Fibroblast of peridontal ligament (primary cell): Measurements from ENCODE around the gene OGG1.

Source experiments
- DNase-seq: peaks from one replicate; pipeline ENCODE4 v3.0.0-alpha.2; 2010; ENCODE audit errors: extremely low read depth

The OGG1 gene

DNA sequence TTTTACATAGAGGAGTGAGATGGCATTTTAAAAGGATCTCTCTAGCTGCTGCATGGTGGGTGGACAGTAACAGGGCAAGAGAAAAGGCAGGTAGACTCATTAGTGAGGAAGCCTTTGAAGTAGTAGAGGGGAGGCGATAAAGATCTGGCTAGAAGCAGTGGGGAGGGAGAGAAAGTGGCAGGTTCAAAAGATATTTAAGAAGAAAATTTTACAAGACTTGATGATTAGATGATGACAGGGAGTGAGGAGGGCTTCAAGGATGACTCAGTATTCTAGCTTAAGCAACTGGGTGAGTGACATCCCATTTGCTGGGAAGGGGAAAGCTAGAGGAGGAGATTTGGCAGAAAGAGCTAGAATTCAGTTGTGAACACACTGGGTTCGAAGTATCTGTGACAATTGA, 22.0 kb upstream of the OGG1 start:
- no peak for DNase-seq

DNA sequence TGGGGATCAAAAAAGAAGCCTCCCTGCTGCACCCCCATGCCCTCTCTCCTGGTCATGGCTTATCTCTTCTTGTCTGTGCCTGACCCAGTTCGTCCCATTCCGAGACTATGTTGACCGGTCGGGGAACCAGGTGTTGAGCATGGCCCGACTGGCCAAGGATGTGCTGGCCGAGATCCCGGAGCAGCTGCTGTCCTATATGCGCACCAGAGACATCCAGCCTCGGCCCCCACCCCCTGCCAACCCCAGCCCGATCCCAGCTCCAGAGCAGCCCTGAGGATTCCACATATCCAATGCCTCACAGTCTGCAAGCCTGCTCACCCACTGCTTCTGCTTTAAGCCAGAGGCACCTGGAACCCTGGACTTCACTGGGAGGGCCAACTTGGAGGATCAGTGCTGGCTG, 20.3 kb upstream of the OGG1 start:
- DNase-seq = no peak

DNA sequence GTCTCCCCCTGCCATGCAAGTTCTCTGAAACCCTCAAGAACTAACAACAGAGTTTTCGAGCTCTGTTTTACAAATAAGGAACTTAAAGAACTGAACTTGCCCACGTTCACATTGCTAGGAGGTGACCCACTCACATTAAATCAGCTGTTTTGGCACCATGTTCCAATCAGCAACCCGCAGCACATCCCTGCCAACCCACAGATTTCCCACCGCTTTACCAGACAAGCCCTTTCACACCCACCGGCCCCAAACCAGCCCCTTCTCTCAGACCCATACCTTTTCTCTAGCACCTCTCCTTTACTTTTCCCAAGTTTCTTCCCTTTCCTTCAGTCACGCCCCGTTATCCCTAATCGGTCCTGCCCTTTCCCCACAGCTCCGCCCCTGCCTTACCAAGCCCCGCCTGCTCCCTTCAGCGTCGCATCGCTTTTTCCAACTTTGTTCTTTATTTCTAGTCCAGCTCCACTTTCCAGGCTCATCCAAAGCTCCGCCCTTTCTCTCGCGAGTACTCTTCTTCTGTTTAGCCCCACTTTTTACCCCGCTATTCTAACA, 19.0 kb upstream of the OGG1 start:
- no peak for DNase-seq

DNA sequence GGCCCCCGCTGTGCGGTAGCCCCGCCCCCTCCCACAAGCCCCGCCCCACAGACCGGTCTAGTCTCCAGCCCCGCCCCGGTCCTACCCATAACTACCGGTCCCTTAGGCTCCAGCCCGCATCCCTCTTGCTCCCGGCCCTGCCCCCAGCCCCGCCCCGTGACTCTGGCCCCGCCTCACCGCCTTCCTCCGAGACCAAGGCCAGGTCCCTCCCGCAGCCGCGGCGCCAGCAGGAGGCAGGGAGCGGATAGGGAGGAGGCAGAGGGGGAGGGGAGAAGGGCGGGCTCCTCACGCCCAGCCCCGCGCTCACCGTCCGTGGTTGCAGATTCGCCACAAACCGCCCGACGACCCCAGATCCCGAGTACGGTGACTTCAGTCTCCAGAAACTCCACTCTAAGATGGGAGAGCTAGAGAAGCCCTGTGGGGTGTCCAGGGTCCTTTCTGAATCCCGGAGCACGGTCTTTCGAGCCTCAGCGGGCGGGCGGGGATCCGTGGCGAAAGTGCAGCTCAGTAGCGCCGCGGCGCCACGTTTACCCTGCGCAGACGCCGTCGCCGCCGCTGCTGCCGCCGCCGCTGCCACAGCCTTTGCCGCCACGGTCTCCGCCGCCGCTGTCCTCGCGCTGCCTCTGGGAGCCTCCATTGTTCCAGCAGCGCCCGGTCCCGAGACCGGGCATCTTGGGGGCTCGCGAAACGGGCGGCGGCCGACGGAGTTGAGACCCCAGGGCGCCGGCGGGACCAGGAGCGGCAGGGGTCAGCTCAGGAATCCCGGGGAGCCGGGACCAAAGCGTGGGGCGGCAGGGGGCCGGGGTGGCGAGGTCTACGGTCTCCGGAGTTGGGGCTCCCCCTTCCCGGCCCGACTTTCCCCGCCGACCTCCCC, 18.3 kb upstream of the OGG1 start, which contains the start of gene BRPF1:
BRPF1 (plus strand) TSS at position 530 of the 874 bp plus-strand sequence. CDS start 2,406 bp downstream, outside the sequence.
- DNase-seq = peak; percentile 98

DNA sequence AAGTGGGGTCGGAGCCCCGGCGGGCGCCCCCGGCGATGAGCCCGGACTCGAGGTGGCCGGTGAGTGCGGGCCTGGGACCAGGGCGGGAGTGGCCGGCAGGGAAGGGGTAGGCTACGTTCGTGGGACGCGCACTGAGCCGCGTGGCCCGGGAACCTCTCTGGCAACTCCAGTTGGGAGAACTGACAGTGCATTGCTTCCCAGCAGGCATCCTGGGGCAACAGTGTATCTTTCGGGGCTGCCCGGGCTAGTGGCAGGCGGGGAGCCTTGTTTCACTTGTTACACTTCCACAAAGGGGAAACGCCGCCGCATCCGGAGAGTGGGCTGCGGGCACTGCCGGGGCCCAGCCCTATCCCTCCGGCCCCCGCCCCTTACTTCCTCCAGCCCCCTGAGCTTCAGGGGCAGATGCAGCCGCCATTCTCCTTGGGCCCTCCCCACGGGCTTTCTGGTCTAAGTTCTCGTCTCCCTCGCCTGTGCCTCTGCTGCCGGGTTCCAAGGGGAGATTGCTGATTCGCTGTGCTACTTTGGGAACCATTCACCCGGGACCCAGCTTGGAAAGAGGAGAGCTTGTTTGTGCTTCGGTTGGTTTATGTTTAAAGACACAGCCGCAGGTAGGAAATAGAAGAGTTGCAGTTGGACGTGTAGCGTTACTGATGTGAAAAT, 17.5 kb upstream of the OGG1 start:
- DNase-seq = no peak

DNA sequence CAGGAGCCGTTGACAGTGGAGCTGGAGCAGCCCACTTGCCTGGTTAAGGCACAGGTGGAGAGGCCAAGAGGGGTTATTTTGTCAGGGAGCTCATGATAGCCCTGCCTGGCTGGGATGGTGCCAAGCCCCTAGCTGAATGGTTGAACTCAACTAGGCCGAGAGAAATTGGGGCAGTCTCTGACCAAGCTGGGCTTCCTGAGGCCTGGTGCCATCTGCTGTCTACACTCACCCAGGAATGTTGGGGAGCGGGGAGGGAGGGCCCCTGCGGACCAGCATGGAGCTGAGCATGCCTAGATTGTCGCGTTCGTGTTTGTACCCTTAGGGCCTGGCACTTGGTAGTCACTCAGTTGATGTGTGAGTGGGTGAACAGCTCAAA, 17.0 kb upstream of the OGG1 start:
- DNase-seq = peak; percentile 29

DNA sequence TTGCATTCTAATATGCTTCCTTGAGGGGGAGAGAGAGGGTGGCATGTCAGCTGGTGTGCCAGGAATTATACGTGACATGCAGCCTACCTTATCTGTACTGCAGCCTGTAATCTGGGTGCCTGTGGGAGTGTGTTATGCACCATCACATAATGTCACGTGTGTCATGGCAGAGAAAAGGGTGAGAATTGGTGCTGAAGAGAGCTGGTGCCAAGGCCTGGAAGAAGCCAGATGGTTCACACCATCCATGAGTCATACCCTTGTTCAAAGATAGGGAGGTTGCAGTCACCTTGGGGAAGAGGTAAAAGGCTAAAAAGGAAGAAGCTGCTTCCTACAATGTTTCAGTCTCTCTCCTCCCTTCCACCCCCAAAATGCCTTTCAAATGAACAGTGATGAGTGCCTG, 12.9 kb upstream of the OGG1 start:
- DNase-seq = no peak

DNA sequence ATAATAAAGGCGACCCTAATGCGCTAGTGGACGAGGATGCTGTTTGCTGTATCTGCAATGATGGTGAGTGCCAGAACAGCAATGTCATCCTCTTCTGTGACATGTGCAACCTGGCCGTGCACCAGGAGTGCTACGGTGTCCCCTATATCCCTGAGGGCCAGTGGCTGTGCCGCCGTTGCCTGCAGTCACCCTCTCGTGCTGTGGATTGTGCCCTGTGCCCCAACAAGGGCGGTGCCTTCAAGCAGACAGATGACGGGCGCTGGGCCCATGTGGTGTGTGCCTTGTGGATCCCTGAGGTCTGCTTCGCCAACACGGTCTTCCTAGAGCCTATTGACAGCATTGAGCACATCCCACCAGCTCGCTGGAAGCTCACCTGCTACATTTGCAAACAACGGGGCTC, 10.6 kb upstream of the OGG1 start:
- DNase-seq = no peak

DNA sequence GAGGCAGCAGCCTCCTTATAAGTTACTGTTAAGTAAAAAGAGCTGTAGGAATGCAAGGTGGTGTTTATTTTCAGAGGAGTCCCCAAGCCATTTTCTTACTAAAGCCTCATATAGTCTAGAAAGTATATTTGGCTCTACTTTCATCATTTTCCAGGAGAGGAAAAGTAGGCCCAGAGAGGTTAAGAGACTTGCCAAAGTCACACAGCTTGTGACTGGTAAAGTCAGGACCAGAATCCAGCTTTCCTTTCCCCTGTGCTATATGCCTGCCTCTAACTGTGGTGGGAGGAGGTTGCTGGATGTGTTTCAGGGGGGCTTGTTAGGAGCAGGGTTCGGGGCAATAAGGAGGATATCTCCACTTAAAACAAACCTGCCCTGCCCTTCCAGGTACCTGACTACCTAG, 7.2 kb upstream of the OGG1 start:
- no peak for DNase-seq

DNA sequence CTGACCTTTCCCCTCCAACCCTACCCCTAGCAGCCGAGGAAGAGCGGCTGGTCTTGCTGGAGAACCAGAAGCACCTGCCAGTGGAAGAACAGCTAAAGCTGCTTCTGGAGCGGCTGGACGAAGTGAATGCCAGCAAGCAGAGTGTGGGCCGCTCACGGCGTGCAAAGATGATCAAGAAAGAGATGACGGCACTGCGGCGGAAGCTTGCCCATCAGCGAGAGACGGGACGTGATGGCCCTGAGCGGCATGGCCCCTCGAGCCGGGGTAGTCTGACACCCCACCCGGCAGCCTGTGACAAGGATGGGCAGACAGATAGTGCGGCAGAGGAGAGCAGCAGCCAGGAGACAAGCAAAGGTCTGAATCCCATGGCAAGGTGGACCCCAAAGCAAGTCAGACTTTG, 6.2 kb upstream of the OGG1 start:
- DNase-seq = no peak

DNA sequence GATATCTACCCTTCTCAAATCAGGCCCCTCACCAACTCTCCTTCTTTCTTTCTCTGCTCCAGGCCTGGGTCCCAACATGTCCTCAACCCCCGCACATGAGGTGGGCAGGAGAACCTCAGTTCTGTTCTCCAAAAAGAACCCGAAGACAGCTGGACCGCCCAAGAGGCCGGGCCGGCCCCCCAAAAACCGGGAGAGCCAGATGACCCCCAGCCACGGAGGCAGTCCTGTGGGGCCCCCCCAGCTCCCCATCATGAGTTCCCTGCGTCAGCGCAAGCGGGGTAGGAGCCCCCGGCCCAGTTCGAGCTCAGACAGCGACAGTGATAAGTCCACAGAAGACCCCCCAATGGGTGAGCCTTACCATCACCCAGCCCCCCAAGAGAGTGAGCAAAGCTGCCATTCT, 5.6 kb upstream of the OGG1 start:
- DNase-seq = no peak

DNA sequence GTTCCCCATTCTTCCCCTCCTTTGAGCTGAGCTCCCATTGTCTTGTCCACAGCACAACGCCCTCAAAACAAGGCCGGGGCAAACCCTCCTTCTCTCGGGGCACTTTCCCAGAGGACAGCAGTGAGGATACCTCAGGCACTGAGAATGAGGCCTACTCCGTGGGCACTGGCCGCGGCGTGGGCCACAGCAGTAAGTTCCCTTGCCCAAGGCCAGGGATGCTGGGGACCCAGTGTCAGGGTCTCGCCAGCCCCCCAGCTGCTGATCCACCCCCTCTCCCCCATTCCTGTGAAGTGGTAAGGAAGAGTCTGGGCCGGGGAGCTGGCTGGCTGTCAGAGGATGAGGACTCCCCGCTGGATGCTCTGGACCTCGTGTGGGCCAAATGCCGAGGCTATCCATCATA, 4.2 kb upstream of the OGG1 start:
- DNase-seq = no peak

DNA sequence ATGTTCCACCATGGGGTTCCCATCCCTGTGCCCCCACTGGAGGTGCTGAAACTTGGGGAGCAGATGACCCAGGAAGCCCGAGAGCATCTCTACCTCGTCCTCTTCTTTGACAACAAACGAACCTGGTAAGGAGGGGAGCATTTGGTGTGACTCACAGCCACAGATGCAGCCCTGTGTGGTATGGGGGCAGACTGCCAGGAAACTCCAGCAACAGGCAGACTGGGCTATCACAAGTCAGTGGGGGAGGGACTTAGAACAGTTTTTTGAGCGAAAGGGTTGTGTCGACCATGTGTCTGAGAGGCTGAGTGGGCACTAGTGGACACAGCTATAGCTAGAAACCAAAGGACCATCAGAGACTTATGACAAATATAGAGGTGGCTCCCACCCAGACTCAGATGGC, 3.4 kb upstream of the OGG1 start:
- peak; percentile 76 for DNase-seq

DNA sequence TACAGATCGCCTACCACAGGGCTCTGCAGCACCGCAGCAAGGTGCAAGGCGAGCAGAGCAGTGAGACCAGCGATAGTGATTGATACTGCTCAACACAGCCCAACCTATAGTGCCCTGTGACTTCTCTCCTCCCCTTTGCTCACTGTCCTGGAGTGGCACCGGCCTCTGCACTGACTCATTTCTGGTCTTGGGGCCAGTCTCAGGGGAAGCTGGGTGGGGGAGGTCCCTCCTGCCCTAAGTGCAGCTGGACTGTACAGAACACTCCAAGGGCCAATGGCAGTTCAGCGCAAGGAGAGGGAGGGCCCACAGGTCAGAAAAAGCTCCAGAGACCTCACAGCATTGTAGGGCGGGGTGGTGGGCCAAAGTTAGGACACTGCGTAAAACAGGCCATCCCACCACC, 2.5 kb upstream of the OGG1 start:
- DNase-seq = peak; percentile 43

DNA sequence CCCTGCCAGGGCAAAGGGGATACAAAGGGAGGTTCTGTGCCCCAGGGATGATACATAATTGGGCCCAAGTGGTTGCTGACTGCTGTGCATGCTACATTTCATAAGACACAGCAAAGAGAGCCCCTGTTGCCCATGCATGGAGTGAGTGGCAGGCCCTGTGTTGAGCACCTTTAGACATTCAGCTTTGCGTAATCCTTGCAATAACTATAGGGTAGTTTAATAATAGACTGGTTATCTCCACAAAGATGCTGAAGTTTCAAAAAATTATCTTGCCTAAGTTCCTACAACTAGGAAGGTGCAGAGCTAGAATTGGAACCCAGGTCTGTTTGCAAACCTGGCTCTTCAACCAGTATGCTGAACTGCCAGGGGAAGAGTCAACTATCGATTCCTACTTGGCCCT, 1.7 kb upstream of the OGG1 start:
- no peak for DNase-seq

DNA sequence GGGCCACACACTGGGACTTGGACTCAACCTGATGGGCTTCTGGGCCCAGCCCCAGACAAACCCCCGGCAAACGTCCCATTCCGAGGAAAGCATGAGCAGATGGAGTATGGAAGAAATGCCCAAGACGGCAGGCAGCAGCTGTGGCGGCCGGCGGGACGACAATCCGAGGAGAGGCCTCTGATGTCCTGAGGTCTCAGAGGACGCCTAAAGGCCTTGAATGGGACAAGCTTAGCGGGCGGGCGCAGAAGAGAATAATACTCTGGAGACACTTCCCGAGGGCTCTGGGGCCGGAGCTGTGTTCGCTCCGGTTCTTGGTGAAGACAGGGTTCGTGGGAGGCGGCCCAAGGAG, 482 bp upstream of the OGG1 start:
- DNase-seq = no peak

DNA sequence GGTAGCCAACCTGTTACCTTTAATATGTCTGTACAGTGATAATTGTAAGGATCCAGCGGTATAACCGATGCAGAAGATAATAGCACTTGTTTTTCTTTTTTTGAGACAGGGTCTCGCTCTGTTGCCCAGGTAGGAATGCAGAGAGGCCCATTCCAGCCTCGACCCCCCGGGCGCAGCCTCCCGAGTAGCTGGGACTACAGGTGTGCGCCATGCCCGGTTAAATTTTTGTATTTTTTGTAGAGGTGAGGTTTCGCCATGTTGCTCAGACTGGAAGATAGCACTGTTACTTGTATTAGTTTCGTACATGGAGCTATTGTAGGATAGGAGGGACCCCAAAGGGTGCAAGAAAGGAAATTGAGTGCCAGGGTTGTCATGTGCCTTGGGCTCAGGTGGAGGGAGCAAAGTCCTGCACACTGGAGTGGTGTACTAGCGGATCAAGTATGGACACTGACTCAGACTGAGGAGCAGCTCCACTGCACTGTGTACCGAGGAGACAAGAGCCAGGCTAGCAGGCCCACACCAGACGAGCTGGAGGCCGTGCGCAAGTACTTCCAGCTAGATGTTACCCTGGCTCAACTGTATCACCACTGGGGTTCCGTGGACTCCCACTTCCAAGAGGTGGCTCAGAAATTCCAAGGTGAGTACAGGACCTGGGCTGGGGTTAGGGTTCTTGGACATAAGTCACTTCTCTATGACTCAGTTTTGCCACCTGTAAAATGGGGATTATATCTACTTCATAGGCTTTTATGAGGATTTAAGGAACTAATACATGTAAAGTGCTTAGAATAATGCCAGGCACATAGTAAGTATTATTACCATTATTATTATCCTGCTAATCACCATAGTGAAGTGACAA, 1.0 kb downstream of the OGG1 start:
- no peak for DNase-seq

DNA sequence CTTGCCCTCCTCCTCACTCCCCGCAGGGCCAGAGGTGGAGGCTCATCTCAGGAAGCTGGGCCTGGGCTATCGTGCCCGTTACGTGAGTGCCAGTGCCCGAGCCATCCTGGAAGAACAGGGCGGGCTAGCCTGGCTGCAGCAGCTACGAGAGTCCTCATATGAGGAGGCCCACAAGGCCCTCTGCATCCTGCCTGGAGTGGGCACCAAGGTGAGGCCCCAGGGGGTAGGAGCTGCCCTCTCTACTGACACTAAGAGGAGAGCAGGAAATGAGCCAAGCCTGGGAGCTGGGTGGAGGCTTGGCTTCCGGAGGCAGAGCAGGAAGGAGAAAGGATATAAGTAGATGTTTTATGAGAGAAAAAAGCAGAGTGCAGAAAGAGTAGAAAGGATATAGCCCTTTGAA, 4.9 kb downstream of the OGG1 start:
- DNase-seq = no peak

DNA sequence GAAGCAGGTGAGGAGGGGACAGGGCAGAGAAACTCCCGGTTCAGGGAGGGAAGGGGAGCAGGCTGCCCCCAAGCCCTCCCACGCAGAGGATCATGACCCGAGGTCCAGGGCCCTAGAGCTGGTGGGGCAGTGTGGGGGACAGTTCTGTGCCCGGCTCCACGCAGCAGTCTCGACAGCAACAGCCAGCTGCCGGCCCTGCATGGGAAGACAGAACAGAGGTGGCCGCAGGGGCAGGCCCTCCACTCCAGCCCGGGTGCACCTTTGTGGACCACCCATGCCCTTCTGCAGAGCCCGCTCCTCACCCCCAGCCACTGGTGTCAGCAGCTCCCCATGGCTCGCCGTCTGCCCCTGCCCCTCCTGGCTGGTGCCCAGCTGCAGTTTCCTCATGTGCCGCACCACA, 7.7 kb downstream of the OGG1 start:
- DNase-seq = no peak

DNA sequence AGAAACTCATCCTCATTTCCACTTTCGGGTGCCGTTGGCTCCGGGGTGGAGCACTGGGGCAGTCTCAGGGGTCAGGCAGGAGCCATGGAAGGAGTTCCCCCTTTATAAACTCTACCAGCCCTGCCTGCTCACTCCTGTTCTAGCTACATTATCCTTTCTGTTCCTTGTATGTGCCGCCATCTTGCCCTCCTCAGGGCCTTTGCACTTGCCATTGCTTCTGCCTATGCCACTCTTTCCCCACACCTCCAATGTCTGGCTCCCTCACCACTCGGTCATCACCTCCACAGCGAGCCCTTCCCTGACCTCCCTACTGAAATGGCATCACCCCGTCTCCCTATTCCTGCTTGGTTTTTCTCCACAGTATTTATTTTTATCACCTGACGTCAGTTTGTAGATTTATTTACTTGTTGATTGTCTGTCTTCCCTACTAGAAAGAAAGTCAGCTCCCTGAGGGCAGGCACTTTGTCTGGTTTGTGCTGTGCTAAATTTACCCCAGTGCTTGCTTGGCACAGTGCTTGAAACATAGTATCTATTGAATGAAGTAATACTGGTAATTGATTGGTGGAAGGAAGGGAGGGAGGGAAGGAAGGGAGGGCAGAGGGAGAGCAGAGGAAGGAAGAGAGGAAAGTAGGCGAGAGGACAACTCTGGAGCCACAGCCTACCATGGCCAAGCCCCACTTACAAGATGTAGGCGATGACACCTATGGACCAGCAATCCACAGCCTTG, 11.2 kb downstream of the OGG1 start:
- no peak for DNase-seq

DNA sequence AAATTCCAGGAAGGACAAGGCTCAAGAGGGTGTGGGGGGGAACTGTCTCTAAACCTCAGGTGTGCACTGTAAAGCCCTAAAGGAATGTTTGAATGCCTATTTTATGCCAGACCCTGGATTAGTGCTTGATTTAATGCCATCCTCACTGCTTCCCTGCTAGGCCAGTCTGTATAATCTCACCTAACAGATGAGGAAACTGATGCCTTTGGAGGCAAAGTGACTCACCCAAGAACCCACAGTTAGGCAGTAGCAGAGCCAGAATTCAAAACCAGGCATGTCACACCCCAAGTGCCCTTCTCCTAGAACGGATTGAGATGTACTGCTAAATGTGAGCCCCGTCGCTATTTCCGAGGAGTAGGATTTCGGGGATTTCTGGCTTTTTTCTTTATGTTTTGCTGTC, 12.2 kb downstream of the OGG1 start:
- DNase-seq = no peak

DNA sequence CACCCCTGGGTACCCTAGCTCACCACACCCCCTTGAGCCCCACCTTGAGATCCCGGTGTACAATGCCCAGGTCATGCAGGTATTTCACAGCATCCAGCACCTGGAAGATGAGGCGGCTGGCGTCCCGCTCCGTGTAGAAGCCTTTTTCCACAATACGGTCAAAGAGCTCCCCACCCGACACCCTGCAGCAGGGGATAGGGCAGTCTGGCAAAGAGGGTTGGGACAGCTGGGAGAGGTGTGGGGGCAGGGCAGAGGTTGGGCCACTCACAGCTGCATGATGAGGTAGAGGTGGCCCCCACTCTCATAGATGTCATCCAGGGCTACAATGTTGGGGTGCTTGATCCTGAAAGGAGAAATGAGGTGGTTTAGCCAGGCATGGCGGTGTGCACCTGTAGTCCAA, 13.1 kb downstream of the OGG1 start:
- no peak for DNase-seq
